H7 (cell line): ENCODE data around the gene TENM4. TPM values are rescaled to one million over a fixed set of nuclear protein-coding genes. Genes with fewer than 3 reads are reported as not detected.

Source experiments
- DNase-seq: peaks from one replicate; pipeline ENCODE4 v3.0.0; 2012
- H3K27me3 ChIP-seq: 2 replicates; pipeline ENCODE4 v1.6.0; 2011; ENCODE audit warnings: mild to moderate bottlenecking, low read length; ENCODE audit not compliant: control insufficient read depth, insufficient read depth
- H3K36me3 ChIP-seq: replicated peaks from 2 replicates; pipeline ENCODE4 v1.5.1; 2011; ENCODE audit warnings: low read length; ENCODE audit not compliant: control insufficient read depth, insufficient read depth
- H3K4me3 ChIP-seq: 2 replicates; pipeline ENCODE4 v1.5.1; 2011; ENCODE audit warnings: low read depth, mild to moderate bottlenecking, control low read depth, low read length, moderate library complexity; ENCODE audit not compliant: insufficient read depth
- total RNA-seq: library from RNA; depleted of rRNA; stranded (reverse); fragments of >200 nt; shearing (Covaris generic); gene quantifications from 2 replicates; pipeline ENCODE4 v1.2.3, GENCODE V29; 2014

The TENM4 gene
- total RNA-seq, 1 experiment from 2014 or later: 29.6 TPM

DNA sequence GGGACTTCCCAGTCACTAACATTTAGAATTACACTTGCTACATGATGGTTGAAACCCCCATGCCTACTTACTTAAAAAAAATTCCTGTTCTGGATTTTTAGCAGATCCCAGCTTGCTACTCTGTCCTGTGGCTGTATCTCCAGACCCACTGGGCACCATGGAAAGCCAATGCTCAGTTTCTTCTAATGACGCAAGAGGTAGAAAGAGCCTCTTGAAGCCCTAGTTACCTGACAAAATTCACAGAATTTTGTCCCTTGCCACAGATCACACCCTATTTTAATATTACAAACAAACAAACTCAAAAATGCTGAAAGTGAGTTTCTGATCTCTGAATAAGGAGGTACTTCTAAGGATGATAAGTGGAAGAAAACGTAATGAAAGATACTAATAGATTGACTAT, 24.3 kb upstream of the TENM4 start:
- Histone ChIP-seq H3K27me3 (no peaks in the 10 kb centered on the region), H3K4me3 (no peak overlapping the region), H3K36me3 (no peaks in the 10 kb centered on the region)
- DNase-seq: no peak

DNA sequence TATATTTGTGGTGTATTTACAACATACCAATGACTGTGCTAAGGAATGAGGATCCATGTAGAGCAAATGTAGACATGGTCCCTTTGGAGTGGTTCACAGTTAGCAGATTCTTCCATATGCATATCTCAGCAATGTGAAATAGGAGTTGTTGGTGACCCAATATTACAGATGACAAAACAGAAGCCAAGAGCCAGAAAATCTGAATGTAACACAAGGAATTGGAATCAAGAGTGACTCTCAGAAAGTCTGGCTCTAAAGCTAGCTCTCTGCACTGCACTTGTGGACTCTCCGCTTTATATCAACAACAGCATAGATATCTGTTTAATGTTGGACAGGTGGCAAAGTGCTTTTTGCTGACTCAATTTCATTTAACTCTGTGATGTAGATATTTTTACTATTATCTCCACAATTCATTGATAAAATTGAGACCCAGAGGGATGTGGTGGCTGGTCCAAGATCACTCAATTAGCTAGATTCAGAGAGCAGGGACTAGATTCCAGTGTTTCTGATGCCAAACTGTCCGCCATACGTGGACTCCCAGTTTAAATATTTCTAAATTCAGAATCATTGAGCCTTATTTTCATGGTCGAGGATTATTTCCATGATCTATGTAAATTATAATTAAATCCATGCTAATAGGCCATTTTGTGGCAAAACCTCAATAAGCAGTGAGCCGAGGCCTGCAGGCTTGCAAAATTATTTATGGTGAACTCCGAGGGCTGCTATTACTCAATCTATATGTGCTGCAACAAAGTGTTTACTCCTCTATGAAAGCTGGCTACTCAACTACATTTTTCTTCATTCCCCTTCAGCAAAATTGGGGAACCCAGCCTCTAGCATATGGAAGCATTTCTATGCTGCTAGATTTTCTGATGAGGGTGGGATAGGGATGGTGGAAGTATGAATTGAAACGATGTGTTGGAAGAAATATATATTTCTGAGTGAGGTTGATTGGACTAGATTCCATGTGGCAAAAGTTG, 21.1 kb upstream of the TENM4 start:
- H3K27me3 ChIP-seq: no peaks in the 10 kb centered on the region
- H3K4me3 ChIP-seq: no peak overlapping the region
- H3K36me3 ChIP-seq: no peaks in the 10 kb centered on the region
- DNase-seq: no peak

- DNase-seq: no peak
- no peak overlapping the region for H3K4me3 ChIP-seq
- no peaks in the 10 kb centered on the region for H3K36me3 ChIP-seq
- no peaks in the 10 kb centered on the region for H3K27me3 ChIP-seq
These were observed 20.3 kb upstream of the TENM4 start for GRCh38 chr11:79461144-79461543.

DNA sequence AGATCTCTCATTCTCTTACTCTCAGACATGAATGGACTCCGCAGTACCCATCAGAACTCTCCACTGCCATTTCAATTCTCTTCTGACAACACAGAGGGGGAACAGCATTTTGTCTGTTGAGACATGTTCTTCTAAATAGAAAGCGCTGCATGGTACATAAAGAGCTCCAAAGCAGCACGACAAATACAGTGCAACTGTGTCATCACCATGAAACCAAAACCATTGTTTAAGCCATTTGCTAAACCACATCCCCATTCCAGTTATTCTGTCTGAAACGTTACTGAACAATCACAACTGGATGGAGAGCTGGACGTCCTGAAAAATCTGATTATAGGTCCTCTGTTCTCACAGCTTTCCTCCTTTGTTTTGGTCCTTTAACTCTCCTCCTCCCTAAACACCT, 17.9 kb upstream of the TENM4 start:
- Histone ChIP-seq H3K4me3 (no peak overlapping the region), H3K27me3 (no peaks in the 10 kb centered on the region), H3K36me3 (no peaks in the 10 kb centered on the region)
- no peak for DNase-seq

- Histone ChIP-seq H3K27me3 (no peaks in the 10 kb centered on the region), H3K4me3 (no peak overlapping the region), H3K36me3 (no peaks in the 10 kb centered on the region)
- no peak for DNase-seq
These were observed 15.7 kb upstream of the TENM4 start for GRCh38 chr11:79456501-79456900.

GRCh38 chr11:79453617-79454016, 12.8 kb upstream of the TENM4 start:
- no peak for DNase-seq
- Histone ChIP-seq H3K36me3 (no peaks in the 10 kb centered on the region), H3K27me3 (no peaks in the 10 kb centered on the region), H3K4me3 (no peak overlapping the region)

GRCh38 chr11:79449040-79449439, 8.2 kb upstream of the TENM4 start:
- no peak for DNase-seq
- Histone ChIP-seq H3K36me3 (no peaks in the 10 kb centered on the region), H3K4me3 (no peak overlapping the region), H3K27me3 (no peaks in the 10 kb centered on the region)

- DNase-seq: no peak
- no peaks in the 10 kb centered on the region for H3K36me3 ChIP-seq
- H3K4me3 ChIP-seq: no peak overlapping the region
- peaks cover 7% of the 10 kb centered on the region for H3K27me3 ChIP-seq
These were observed 6.4 kb upstream of the TENM4 start for GRCh38 chr11:79447038-79447786.

GRCh38 chr11:79444923-79445322, 4.1 kb upstream of the TENM4 start:
- H3K4me3 ChIP-seq: no peak overlapping the region
- no peaks in the 10 kb centered on the region for H3K36me3 ChIP-seq
- DNase-seq: no peak
- peaks cover 26% of the 10 kb centered on the region for H3K27me3 ChIP-seq

DNA sequence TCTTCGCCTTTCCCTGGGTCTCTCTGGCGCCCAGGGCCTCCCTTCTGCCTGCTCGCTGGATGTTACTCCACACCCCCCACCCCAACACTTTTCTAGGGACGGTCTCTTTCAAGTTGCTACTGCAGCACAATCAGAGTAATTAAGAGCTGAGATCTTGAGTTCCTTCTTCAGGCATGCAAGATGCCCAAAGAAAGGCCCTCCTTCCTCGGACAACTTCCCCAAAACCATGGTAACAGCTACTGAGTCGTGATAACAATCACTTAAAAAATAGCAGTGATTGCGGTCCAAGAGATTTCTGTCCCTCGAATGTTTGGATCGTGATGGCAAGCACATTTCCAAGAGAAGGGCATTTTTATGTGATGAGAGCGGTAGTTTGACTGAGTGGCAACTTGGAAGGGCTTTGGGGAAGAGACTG, 638 bp upstream of the TENM4 start:
- DNase-seq: peak; percentile 42

GRCh38 chr11:79439886-79440570, 802 bp downstream of the TENM4 start:
- Histone ChIP-seq H3K27me3 (peaks cover 71% of the 10 kb centered on the region), H3K4me3 (peak overlapping the region; percentile 86), H3K36me3 (no peaks in the 10 kb centered on the region)
- peak; percentile 82 for DNase-seq

More for the DNA sequence above, 638 bp upstream of the TENM4 start:
- no peaks in the 10 kb centered on the region for H3K36me3 ChIP-seq
- peaks cover 57% of the 10 kb centered on the region for H3K27me3 ChIP-seq
- H3K4me3 ChIP-seq: peak overlapping the region; percentile 86

GRCh38 chr11:79439410-79439885, 1.4 kb downstream of the TENM4 start:
- Histone ChIP-seq H3K36me3 (no peaks in the 10 kb centered on the region), H3K4me3 (peak overlapping the region; percentile 86), H3K27me3 (peaks cover 75% of the 10 kb centered on the region)
- DNase-seq: peak; percentile 42

DNA sequence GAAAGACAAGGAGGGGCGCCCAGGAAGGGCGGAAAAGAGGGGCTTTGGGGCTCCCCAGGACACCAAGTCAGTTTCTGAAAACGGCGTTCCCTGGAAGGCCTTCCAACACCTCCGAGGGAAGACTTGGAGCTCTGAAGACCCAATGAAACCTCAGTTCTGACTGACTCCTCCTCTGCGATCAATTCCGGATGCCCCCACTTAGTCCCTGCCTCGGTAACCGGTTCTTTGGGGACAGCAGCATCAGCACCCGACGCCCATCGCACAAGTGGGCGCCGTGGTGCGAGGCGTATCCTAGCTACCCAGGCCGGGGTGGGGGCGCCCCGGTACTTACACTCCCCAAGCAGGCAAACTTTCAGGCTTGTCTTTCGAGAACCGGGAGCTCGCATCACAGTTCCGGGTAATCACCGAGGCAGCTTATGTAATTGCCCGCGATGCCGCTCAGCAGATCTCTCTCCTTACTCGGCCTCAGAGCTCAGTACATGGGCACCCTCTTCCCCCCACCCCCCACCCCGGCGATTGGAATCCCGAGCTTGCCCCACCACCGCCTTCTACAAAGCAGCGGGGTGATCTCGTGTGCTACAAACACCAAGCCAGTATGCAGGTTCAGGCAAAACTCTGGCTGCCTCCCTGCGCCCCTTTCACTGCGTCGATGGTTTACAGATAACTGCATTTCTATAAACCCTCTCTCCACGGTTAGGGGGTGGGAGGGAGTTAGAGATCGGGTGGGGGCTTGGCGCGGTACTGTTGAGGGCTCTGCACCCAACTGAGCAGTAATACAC, 2.0 kb downstream of the TENM4 start:
- peak; percentile 72 for DNase-seq
- Histone ChIP-seq H3K27me3 (peaks cover 81% of the 10 kb centered on the region), H3K36me3 (no peaks in the 10 kb centered on the region), H3K4me3 (peak overlapping the region; percentile 86)
